GM23248 (cell line): Measurements from ENCODE around the gene KDM2A.
"Not testable (repeated sequence)": the region's sequence is repeated elsewhere in the genome, so short reads cannot be mapped to it uniquely, and the experiment has no call there.

Experiments
- EZH2 ChIP-seq: fragments of 200-600 bp; sonication (generic); IDR thresholded peaks from 2 replicates; pipeline ENCODE4 v1.6.1; 2018; ENCODE audit warnings: antibody characterized with exemption, mild to moderate bottlenecking; ENCODE audit not compliant: insufficient read depth, poor library complexity, severe bottlenecking
- EZH2phosphoT487 ChIP-seq: fragments of 200-600 bp; sonication (generic); IDR thresholded peaks from 2 replicates; pipeline ENCODE4 v1.6.1; 2018; ENCODE audit warnings: antibody characterized with exemption, moderate library complexity, mild to moderate bottlenecking, low read depth; ENCODE audit not compliant: insufficient read depth

- not testable (repeated sequence) for TF ChIP-seq EZH2, EZH2phosphoT487
These were observed 49.8 kb downstream of the KDM2A start for GRCh38 chr11:67168911-67169310.
